Skin of body (tissue), 2 donors: Measurements from ENCODE around the gene FBXL2. TPM values are rescaled to one million over a fixed set of nuclear protein-coding genes. Genes with fewer than 3 reads are reported as not detected.

Source experiments
- DNase-seq: peaks from one replicate; lab custom pipeline; 2025; lab: John Stamatoyannopoulos, UW
- total RNA-seq: library from RNA; depleted of rRNA; stranded (reverse); fragments of >200 nt; gene quantifications from one replicate; pipeline ENCODE4 v1.2.3, GENCODE V29; 2014

The FBXL2 gene
- total RNA-seq, result 13.8 TPM

- peak; percentile 36 for DNase-seq
These were observed at the start of gene FBXL2 for GRCh38 chr3:33277193-33277882. Gene FBXL2 (plus strand): TSS chr3:33277442. CDS start chr3:33277513, 71 bp downstream.

DNA sequence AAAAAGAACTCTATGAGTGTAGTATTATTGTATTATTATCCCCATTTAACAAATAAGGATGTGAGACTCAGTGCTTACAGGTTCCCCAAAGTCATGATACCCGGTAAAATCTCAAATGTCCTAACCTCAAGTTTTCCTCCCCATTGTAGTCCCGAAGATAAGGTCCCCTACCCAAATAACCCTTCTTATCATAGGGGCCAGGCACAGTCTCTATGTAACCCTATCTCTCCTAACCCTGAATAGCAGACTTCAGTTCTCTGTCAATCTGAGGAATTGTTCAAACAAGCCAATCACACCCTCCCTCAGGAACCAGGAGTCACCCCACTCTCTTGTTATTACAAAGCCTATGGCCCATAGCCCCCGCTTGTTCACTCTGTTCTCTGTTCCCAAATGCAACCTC lies 48.2 kb upstream of the FBXL2 start:
- no peak for DNase-seq

DNA sequence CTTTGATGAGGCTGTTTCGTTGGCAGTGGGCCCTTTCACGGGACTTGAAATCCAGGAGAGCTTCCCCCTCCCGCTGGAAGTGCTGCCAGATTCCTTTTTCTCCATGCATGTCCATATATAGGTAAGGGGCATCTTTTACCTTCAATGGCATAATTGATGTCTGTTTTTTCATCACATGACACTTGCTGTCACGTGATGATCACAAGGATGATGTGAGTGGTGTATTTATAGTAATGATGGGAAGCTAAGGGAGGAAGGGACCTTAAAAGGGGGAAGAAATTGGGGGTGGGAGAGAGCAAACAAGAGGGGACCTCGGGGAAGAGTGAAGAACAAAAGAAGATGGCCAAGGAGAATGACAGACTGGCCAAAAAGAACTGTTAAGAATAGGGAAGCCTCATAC lies 47.3 kb upstream of the FBXL2 start:
- DNase-seq, result no peak

DNA sequence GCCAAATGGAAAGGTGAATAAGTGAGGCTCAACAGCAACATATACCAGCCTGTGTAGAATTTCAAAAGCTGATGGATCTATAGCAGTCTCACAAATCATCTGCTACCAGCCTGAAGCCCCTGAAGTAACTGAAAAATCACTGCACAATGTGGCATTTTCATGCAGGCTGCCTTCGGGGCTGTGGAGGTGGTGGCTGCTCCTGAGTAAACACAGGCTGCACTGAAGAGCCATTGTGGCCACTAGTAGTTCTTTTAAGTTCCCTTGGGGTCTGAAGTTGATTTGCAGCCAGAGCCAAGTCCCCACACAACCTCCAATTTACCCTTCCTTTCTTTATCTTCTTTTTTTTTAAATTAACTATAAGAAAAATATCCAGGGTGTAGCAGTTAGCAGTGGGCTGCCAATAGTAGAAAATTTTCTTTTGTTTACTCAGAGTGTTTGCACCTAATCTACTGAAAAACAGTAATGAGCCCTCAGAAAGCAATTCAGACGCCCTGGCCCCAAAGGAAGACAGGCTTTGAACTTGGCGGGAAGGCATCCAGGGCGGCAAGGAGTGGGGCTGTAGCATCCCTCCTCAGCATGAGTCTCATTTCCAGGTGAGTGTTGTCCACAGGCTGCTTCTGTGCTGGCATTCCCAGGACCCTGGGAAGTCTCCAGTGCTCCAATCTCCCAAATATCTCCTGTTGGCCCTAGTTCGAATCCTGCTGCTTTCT lies 45.3 kb upstream of the FBXL2 start:
- no peak for DNase-seq

DNA sequence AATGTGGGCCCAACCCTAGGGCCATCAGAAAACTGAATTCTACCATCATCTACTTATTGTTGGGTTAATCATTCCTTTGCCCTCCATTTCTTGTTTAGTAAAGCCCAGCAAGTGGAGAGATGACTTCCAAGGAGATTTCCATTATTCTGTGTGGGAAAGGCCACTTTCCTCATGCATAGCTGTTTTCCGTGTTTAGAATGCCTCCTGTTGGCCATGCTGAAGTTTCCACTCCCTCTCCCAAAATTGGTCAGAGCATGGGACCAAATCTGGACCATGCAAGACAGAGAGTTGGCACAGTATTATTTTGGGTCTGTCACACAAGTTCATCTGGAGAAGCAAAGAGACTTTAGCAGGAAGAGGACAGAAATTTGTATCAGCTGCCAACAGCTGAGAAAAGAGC lies 43.4 kb upstream of the FBXL2 start:
- no peak for DNase-seq

DNA sequence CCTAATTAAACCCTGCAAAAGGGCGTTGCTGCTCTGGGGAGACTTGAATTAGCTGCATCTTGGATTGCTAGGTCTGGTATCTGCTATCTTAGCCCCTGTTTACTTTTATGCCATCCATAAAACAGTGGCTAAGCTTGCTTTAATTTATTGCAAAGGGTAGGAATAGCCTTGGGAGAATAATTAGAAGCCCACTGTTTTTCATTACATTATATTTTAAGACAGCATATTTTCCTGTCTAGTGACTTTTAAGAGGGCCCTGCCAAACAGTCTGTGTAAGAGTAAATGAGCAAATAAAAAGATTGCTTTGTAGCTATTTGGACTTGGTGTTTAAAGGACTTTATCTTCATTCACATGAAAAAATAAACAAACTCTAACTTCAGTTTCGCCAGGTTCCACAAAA lies 41.2 kb upstream of the FBXL2 start:
- no peak for DNase-seq

DNA sequence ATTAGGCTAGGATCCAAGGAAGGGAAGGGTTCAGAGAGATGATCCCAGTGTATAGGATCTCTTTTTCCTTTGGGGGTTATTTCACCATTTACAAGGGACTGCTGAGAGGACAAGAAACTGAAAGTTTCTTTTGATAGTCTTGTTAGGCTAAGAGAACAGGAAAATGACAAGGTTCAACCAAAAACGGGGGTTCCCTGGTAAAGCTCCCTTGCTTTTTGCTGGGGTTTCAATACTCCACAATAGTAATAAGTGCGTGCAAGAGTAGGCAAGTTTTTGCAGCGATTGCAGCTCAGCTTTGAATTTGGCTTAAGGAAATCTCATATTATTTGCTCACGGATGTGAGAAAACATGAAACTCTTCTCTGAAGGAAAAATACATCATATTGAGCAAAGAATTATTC lies 39.8 kb upstream of the FBXL2 start:
- DNase-seq, result no peak

DNA sequence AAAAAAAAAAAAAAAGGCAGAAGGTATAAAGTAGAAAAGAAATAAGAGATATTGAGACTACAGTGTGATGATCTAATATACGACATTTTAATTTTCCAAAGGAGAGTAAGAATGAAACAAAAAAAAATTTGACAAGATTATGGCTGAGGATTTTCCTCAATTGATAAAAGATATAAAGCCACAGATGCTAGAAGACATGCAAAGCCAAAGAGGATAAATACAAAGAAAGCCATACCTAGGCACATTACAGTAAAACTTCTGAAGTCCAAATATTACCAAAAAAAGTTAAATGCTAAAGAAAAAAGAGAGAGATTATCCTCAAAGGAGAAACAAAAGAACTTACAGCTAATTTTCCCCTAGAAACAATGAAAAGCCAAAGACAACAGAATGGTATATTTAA lies 38.3 kb upstream of the FBXL2 start:
- DNase-seq, result no peak

DNA sequence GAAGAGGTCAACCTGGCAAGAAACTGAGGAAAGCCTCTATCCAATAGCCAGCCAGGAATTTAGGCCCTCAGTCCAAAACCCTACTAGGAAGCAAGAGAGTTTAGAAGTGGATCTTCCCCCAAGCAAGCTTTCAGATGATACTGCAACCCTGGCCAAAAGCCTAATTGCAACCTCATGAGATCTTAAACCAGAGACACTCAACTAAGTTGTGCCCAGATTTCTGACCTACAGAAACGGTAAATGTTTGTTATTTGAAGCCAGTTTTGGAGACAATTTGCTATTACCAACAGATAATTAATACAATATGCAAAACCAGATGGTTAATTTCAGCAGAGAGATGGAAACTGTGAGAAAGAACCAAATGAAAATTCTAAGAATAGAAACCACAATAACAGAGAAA lies 37.0 kb upstream of the FBXL2 start:
- DNase-seq, result no peak

DNA sequence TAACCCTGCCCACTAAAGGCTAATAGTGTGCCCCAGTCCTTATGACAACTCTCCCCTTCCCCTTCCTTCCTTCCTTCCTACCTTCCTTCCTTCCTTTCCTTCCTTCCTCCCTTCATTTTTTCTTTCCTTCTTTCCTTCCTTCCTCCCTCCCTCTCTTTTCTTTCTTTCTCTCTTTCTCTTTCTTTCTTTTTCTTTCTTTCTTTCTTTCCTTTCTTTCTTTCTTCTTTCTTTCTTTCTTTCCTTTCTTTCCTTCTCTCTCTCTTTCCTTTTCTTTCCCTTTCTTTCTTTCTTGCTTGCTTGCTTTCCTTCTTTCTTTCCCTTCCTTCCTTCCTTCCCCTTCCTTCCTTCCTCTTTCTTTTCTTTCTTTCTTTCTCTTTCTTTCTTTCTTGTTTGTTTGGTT lies 30.5 kb upstream of the FBXL2 start:
- no peak for DNase-seq

DNA sequence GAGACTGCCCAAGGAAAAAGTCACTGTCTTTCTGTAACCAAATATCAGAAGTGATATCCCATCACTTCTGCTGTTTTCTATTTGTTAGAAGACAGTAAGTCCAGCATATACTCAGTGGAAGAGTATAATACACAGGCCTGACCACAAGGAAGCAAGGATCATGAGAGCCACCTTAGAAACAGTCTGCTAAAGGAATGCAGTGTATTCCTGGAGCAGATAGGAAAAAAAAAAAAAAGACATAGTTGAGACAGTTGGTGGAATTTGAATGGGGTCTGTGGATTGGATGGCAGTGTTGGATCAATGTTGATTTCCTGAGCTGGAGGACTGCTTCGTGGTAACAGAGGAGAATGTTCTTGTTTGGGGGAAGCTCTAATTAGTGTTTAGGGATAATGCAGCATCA lies 26.5 kb upstream of the FBXL2 start:
- DNase-seq, result no peak

DNA sequence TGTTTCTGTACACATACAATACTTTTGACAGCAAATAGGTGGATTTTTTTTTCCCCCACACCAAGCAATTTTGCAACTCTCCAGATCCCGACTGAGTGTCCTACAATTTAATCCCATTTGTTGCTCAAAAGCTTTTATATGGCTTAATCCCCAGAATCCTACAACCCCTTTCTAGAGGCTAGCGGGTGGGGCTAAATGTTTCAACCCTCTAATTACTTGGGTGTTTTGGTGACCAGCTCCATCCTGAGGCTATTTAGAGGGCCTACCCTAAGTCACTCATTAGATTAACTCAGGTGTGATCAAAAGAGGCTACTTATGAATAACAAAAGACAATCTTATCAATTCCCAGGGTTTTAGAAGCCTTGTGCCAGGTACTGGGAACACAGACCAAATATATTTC lies 21.0 kb upstream of the FBXL2 start:
- no peak for DNase-seq

GRCh38 chr3:33260104-33260503 lies 17.1 kb upstream of the FBXL2 start:
- DNase-seq, result no peak

DNA sequence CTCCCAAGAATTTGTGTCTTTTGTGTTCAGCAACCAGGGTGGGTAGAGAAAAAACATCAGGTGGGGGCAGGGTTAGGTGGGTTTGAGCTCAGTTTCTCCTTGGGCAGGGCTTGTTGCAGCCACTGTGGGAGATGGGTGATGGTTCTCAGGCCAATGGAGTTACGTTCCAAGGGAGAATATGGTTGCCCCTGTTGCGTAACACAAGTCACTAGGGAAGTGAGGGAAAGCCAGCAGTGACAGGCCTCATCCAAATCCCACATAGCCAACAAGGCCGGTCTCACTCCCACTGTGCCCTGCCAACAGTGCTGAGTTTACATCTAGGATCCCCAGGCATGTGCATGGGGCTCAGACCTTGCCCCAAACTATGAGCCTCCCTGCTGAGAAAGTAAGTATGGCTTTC lies 7.9 kb upstream of the FBXL2 start:
- no peak for DNase-seq

GRCh38 chr3:33271324-33271723 lies 5.9 kb upstream of the FBXL2 start:
- DNase-seq, result no peak

DNA sequence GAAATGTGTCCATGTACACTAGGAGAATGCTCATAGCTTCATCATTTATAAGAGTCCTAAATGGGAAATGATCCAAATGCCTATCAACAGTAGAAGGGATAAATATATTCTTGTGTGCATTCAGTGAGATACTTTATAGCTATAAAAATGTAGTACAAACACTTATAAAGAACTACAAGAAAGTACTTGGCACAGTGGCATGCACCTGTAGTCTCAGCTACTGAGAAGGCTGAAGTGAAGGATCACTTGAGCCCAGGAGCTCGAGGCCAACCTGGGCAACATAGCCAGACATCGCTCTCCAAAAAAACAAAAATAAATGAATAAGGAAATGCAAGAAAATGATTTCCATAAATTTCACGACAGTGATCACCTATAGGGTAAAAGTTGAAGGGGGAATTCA lies 3.6 kb upstream of the FBXL2 start:
- DNase-seq, result no peak

DNA sequence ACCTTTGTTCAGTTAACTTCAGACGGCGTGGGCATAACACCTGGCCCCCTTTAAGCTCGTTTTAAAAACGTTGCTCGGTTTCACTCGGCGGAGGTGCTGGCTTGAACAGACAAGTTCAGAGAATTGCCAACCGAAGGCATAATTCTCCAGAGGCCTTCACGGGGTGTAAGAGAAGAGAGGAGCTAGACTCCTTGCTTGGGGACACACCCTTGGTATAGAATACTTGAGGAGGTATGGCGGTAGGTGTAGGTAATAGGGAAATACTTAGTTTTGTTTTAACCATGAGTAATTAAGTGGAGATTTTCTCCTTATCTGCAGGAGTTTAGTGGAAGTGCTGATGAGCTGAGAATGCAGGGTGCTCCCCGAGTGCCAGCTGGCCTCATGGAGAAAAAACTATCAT lies 921 bp downstream of the FBXL2 start:
- no peak for DNase-seq

- no peak for DNase-seq
These were observed 10.5 kb downstream of the FBXL2 start for GRCh38 chr3:33287672-33288282.

DNA sequence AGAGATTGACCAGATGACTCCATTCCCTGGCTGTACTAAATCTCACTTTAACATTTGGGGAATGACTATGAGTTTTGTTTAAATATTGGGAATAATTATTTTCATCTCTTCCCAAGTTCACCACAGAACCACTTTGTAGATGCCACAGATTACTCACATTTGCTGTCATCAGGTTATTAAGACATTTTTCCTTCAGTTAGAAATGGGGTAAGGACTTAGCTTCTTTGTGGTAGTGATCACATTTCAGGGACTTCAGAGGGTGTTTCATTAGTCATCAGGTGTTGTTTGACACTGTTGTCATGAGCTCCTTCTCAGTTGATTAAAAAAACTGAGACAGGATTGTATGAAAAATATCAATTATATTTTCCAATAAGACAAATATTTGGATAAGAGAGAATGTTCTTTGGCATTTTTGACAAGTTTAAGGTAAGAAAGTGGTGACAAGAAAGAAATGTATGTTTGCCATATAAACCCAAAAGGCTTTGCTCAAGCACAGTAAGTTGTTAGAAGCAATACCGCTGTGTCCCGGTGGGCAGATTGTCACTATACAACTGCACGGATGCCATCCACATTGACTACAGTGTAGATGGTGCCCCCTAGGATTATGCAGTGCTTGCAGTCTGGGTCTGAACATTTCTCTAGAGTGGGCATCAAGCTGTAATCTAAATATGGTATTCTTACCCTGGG lies 22.3 kb downstream of the FBXL2 start:
- DNase-seq, result no peak

DNA sequence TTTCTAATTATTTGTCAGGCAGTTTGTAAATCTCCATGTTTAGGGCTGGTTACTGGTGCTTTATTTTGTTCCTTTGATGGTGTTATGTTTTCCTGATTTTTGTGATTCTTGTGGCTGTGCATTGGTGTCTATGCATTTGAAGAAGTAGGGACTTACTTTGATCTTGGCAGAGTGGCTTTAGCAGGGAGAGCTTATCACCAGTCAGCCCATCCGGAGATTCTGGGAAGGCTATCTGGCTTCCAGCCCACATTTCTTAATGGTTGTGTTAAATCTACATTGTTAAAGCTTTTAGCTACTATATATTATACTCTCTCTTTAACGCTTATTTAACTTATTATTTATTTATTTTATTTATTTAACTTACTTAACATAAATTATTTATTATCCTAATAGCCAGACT lies 35.1 kb downstream of the FBXL2 start:
- DNase-seq, result no peak

DNA sequence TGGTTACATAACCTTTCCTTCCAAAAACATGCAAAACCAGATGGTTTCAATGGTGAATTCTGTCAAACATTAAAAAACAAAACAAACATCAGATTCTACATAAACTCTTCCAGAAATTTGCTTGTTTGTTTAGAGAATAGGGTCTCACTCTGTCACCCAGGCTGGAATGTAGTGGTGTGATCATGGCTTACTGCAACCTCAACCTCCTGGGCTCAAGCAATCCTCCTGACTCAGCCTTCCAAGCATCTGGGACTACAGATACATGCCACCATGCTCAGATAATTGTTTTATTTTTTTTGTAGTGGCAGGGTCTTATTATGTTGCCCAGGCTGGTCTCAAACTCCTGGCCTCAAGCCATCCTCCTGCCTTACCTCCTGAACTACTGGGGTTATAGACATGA lies 36.1 kb downstream of the FBXL2 start:
- DNase-seq, result no peak

GRCh38 chr3:33314993-33315392 lies 37.8 kb downstream of the FBXL2 start:
- no peak for DNase-seq
